Tibial artery (tissue), 4 donors: ENCODE data around the gene VAV2.

Experiments used
- DNase-seq, 2 donors: peaks; one replicate each; pipeline ENCODE4 v3.0.0-alpha.2; 2019
- H3K27ac ChIP-seq, 2 donors: fragments of 200-600 bp; sonication (generic) in 1 of 2; 1 replicate in 1 of 2; 2 replicates in 1 of 2; pipeline ENCODE4 v1.5.1; 2018 to 2019; ENCODE audit warnings: mild to moderate bottlenecking in 1 of 2
- H3K27me3 ChIP-seq, 2 donors: fragments of 200-600 bp; sonication (generic) in 1 of 2; one replicate each; pipeline versions ENCODE4 v1.5.1 to v1.6.0; 2016 to 2019
- H3K36me3 ChIP-seq, 3 donors: fragments of 200-600 bp; sonication (generic) in 2 of 3; one replicate each; pipeline ENCODE4 v1.5.1; 2016 to 2019; ENCODE audit warnings: mild to moderate bottlenecking in 2 of 3
- H3K4me1 ChIP-seq, 4 donors: fragments of 200-600 bp; sonication (generic) in 2 of 4; 1 replicate in 3 of 4; 2 replicates in 1 of 4; pipeline ENCODE4 v1.5.1; 2016 to 2019
- H3K4me3 ChIP-seq, 2 donors: fragments of 200-600 bp; sonication (generic) in 1 of 2; 1 replicate in 1 of 2; 2 replicates in 1 of 2; pipeline ENCODE4 v1.5.1; 2018 to 2019; ENCODE audit warnings: mild to moderate bottlenecking in 2 of 2
- H3K9me3 ChIP-seq, 3 donors: fragments of 200-600 bp; sonication (generic) in 1 of 3; one replicate each; pipeline ENCODE4 v1.5.1; 2016 to 2019
- intact Hi-C: fragments of 100-400 bp; cut with DNase I; formaldehyde crosslinking; loops from one replicate; pipeline ENCODE4 v1.15.0; 2023; ENCODE audit warnings: low total_unique reads
- TF ChIP-seq, protein P1 (sequence below), 2 experiments: fragments of 200-600 bp in 1 of 2; fragments of 450-650 bp in 1 of 2; IDR thresholded peaks; one replicate each; pipeline ENCODE4 v1.5.1; 2017 to 2019; ENCODE audit warnings: antibody characterized with exemption in 2 of 2, mild to moderate bottlenecking in 1 of 2, moderate library complexity in 1 of 2

The VAV2 gene

DNA sequence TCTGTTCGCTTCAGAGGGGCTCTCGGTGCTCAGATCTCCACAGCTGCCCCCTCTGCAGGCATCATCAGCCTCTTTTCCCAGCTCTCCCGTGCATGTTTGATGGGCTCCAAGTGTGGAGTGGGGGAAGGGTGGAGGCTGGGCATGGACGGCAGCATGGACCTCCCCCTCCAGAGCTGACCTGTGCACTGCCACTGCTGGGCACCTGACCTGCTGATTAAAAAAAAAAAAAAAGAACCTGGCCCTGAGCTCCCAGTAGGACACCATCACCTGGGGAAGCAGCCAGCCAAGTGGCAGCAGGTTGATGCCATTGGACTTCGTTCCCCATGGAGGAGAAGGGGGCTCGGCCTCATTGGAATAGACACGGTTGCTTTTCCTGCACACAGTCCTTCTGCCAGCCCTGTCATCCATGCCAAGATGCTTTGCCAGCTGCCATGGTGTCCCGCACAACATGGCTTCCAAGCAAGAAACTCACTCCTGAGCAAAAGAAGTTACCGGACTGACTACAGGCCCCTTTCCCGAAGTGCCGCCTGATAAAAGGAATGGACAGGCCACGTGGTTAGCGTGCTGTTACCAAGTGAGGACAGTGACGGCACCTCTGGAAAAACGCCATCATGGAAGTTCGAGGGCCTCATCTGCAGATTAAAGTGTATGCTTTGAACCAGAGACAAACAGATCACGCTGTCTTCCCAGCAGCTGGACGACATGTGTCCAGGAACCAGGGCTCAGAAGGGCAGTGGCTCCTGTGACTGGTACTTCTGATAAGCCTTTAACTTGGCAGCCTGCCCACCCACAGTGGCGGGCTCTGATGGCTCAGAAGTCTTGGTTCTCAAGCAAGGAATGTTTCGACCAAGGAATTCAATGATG is 18.4 kb upstream of the VAV2 start:
- no peak for DNase-seq

DNA sequence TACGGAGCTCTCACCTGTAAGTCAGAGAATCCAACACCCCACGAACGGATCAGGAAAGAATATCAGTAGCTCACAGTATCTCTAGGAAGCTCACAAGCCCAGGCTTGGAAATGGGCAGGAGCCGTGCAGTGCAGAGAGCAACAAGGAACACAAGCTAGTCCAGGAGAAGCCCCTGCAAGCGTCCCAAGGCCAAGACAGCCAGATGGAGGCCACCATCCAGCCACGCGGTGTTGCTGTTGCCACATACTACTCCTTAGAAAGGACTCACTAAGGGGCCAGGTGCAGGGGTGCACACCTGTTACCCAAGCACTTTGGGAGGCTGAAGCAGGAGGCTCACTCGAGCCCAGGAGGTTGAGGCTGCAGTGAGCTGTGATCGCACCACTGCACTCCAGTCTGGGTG is 15.4 kb upstream of the VAV2 start:
- no peaks in the 10 kb centered on the region for H3K4me1 ChIP-seq

More for the DNA sequence above, 18.4 kb upstream of the VAV2 start:
- TF ChIP-seq, protein P1, sequence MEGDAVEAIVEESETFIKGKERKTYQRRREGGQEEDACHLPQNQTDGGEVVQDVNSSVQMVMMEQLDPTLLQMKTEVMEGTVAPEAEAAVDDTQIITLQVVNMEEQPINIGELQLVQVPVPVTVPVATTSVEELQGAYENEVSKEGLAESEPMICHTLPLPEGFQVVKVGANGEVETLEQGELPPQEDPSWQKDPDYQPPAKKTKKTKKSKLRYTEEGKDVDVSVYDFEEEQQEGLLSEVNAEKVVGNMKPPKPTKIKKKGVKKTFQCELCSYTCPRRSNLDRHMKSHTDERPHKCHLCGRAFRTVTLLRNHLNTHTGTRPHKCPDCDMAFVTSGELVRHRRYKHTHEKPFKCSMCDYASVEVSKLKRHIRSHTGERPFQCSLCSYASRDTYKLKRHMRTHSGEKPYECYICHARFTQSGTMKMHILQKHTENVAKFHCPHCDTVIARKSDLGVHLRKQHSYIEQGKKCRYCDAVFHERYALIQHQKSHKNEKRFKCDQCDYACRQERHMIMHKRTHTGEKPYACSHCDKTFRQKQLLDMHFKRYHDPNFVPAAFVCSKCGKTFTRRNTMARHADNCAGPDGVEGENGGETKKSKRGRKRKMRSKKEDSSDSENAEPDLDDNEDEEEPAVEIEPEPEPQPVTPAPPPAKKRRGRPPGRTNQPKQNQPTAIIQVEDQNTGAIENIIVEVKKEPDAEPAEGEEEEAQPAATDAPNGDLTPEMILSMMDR (IDR thresholded peaks at IDR 0.05): no peak
- Histone ChIP-seq H3K4me1 (no peaks in the 10 kb centered on the region), H3K27ac (no peak overlapping the region), H3K27me3 (peaks cover 0 to 22% of the 10 kb centered on the region in 2 donors), H3K36me3 (no peaks in the 10 kb centered on the region), H3K9me3 (no peaks in the 10 kb centered on the region), H3K4me3 (no peak overlapping the region)
- intact Hi-C loops: no loop called here

DNA sequence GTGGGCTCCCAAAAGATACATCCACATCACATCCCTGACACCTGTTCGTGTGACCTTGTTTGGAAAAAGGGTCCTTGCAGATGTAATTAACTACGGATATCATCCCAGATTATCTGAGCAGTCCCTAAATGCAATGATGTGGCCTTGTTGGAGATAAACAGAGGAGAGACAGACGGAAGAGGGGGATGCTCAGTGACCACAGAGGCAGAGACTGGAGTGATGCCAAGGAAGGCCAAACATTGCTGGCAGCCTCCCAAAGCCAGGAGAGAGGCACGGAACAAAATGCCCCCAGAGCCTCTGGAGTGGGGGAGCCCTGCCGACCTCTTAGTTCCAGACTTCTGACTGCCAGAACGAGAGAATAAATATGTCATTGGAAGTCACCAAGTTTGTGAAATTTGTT is 15.0 kb upstream of the VAV2 start:
- no peak overlapping the region for H3K4me3 ChIP-seq
- no peak overlapping the region for H3K27ac ChIP-seq
- TF ChIP-seq, protein P1 (IDR thresholded peaks at IDR 0.05): no peak
- no peaks in the 10 kb centered on the region for H3K9me3 ChIP-seq
- no peak for DNase-seq
- intact Hi-C loops: loop anchor here (5.0 kb wide), 1 partner anchor 1875 kb away; no protein-coding TSS in a partner anchor
- H3K4me1 ChIP-seq: no peaks in the 10 kb centered on the region
- no peaks in the 10 kb centered on the region for H3K36me3 ChIP-seq
- peaks cover 0 to 37% of the 10 kb centered on the region in 2 donors for H3K27me3 ChIP-seq

More for the DNA sequence above, 15.4 kb upstream of the VAV2 start:
- no peak overlapping the region for H3K27ac ChIP-seq
- no peaks in the 10 kb centered on the region for H3K36me3 ChIP-seq
- intact Hi-C loops: loop anchor here (5.0 kb wide), 1 partner anchor 1875 kb away; no protein-coding TSS in a partner anchor
- peaks cover 0 to 36% of the 10 kb centered on the region in 2 donors for H3K27me3 ChIP-seq
- no peak overlapping the region for H3K4me3 ChIP-seq
- DNase-seq: no peak
- TF ChIP-seq, protein P1 (IDR thresholded peaks at IDR 0.05): no peak
- no peaks in the 10 kb centered on the region for H3K9me3 ChIP-seq

DNA sequence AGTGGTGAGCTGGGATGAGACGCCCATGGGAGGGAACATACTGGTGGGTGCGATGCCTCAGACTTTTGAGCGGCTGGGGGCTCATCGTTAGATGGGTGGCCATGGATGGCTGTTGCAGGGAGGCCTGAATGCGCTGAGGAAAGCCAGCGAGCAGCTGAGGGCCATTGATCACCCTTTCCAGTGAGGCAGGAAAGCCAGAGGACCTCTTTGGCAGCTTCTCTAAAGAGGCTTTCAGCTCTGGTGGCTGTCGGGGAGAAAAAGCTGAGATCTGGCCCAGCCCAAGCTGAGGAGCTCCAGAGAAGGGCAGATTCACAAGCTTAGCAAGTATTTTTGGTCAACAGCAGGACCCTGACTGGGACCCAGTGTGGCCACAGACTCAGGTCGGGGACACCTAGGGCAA is 13.3 kb upstream of the VAV2 start:
- intact Hi-C loops: loop anchor here (5.0 kb wide), 1 partner anchor 1873 kb away; no protein-coding TSS in a partner anchor
- H3K27me3 ChIP-seq: peaks cover 0 to 37% of the 10 kb centered on the region in 2 donors
- H3K9me3 ChIP-seq: no peaks in the 10 kb centered on the region
- H3K36me3 ChIP-seq: no peaks in the 10 kb centered on the region
- DNase-seq: no peak
- TF ChIP-seq, protein P1 (IDR thresholded peaks at IDR 0.05): no peak
- H3K4me3 ChIP-seq: no peak overlapping the region
- H3K4me1 ChIP-seq: no peaks in the 10 kb centered on the region
- H3K27ac ChIP-seq: no peak overlapping the region

DNA sequence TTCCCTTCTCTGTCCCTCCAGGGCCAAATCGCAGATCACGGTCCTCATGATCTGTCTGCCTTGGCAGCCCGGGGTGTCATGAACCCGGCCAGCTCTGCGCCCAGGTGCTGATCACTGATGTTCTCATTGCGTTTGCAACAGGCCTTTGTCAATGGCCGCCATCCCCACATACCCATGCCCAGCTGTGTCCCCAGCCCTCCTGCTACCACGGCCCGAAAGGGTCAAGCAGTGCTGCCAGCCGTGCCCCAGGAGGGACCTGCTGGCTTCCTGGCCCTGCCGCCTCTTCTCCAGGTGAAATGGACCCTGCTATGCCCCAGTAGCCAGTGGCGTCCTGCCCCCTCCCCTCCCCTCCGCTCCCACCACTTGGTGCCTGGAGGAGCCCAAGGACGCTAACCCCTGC is 12.8 kb upstream of the VAV2 start:
- no peak overlapping the region for H3K4me3 ChIP-seq
- peaks cover 0 to 33% of the 10 kb centered on the region in 2 donors for H3K27me3 ChIP-seq
- H3K36me3 ChIP-seq: no peaks in the 10 kb centered on the region
- H3K27ac ChIP-seq: no peak overlapping the region
- H3K9me3 ChIP-seq: no peaks in the 10 kb centered on the region
- intact Hi-C loops: loop anchor here (5.0 kb wide), 1 partner anchor 1873 kb away; no protein-coding TSS in a partner anchor
- H3K4me1 ChIP-seq: no peaks in the 10 kb centered on the region
- TF ChIP-seq, protein P1 (IDR thresholded peaks at IDR 0.05): no peak
- no peak for DNase-seq
